Central memory CD8-positive, alpha-beta T cell (primary cell): Measurements from ENCODE around the gene NNT.

Experiments
- ATAC-seq: fragments of 150-1000 bp; cut with Tn5 transposase; replicated peaks from 2 replicates; pipeline ENCODE4 v1.10.0; 2022; ENCODE audit warnings: mild to moderate bottlenecking, moderate FRiP score, moderate number of reproducible peaks; ENCODE audit not compliant: poor library complexity, severe bottlenecking; ENCODE audit errors: extremely low read depth
- DNase-seq, 2 donors: peaks; one replicate each; pipeline ENCODE4 v3.0.0; 2021; ENCODE audit warnings: low spot score in 2 of 2
- H3K27ac Mint-ChIP-seq: one replicate; pipeline ENCODE4 v1.8.0; 2022; ENCODE audit warnings: low read depth, mild to moderate bottlenecking, moderate library complexity, mixed read lengths
- H3K27me3 Mint-ChIP-seq: one replicate; pipeline ENCODE4 v1.8.0; 2022; ENCODE audit warnings: mixed read lengths
- H3K36me3 Mint-ChIP-seq: one replicate; pipeline ENCODE4 v1.8.0; 2022; ENCODE audit warnings: mild to moderate bottlenecking, moderate library complexity, mixed read lengths; ENCODE audit not compliant: insufficient read depth
- H3K4me1 Mint-ChIP-seq: one replicate; pipeline ENCODE4 v1.8.0; 2022; ENCODE audit warnings: mixed read lengths
- H3K4me3 Mint-ChIP-seq: one replicate; pipeline ENCODE4 v1.8.0; 2022; ENCODE audit warnings: mild to moderate bottlenecking, moderate library complexity, mixed read lengths
- H3K9me3 Mint-ChIP-seq: one replicate; pipeline ENCODE4 v1.8.0; 2022; ENCODE audit warnings: mixed read lengths

Gene NNT

GRCh38 chr5:43619380-43619779 is 16.4 kb downstream of the NNT start:
- ATAC-seq (no peak), DNase-seq (no peak)
- Mint-ChIP-seq H3K27me3 (no peaks in the 10 kb centered on the region), H3K4me3 (no peak overlapping the region), H3K36me3 (peaks cover 24% of the 10 kb centered on the region), H3K27ac (no peak overlapping the region), H3K4me1 (peaks cover 26% of the 10 kb centered on the region), H3K9me3 (no peaks in the 10 kb centered on the region)

- Mint-ChIP-seq H3K27ac (no peak overlapping the region), H3K9me3 (no peaks in the 10 kb centered on the region), H3K27me3 (no peaks in the 10 kb centered on the region), H3K4me3 (no peak overlapping the region), H3K36me3 (peaks cover 24% of the 10 kb centered on the region), H3K4me1 (peaks cover 29% of the 10 kb centered on the region)
- DNase-seq: no peak
- ATAC-seq: no peak
Observed at GRCh38 chr5:43619911-43620310, 16.9 kb downstream of the NNT start.

- Mint-ChIP-seq H3K27me3 (no peaks in the 10 kb centered on the region), H3K9me3 (no peaks in the 10 kb centered on the region), H3K4me1 (peaks cover 29% of the 10 kb centered on the region), H3K4me3 (no peak overlapping the region), H3K36me3 (peaks cover 23% of the 10 kb centered on the region), H3K27ac (no peak overlapping the region)
- DNase-seq (no peak), ATAC-seq (no peak)
Observed at GRCh38 chr5:43620944-43621505, 18.0 kb downstream of the NNT start.

GRCh38 chr5:43622074-43622473 is 19.1 kb downstream of the NNT start:
- Mint-ChIP-seq H3K9me3 (no peaks in the 10 kb centered on the region), H3K27ac (no peak overlapping the region), H3K4me1 (peaks cover 29% of the 10 kb centered on the region), H3K4me3 (no peak overlapping the region), H3K27me3 (no peaks in the 10 kb centered on the region), H3K36me3 (peaks cover 22% of the 10 kb centered on the region)
- ATAC-seq (no peak), DNase-seq (no peak)

GRCh38 chr5:43623048-43623680 is 20.2 kb downstream of the NNT start:
- peaks cover 29% of the 10 kb centered on the region for H3K4me1 Mint-ChIP-seq
- H3K27ac Mint-ChIP-seq: peak overlapping the region; percentile 33
- no peaks in the 10 kb centered on the region for H3K9me3 Mint-ChIP-seq
- no peaks in the 10 kb centered on the region for H3K27me3 Mint-ChIP-seq
- no peak overlapping the region for H3K4me3 Mint-ChIP-seq
- H3K36me3 Mint-ChIP-seq: peaks cover 24% of the 10 kb centered on the region
- DNase-seq (no peak), ATAC-seq (no peak)

- no peak for ATAC-seq
- peaks cover 36% of the 10 kb centered on the region for H3K4me1 Mint-ChIP-seq
- H3K4me3 Mint-ChIP-seq: no peak overlapping the region
- no peaks in the 10 kb centered on the region for H3K9me3 Mint-ChIP-seq
- no peak for DNase-seq
- peaks cover 21% of the 10 kb centered on the region for H3K36me3 Mint-ChIP-seq
- H3K27ac Mint-ChIP-seq: no peak overlapping the region
- no peaks in the 10 kb centered on the region for H3K27me3 Mint-ChIP-seq
Observed at GRCh38 chr5:43627028-43627427, 24.0 kb downstream of the NNT start.

- Mint-ChIP-seq H3K4me1 (peaks cover 34% of the 10 kb centered on the region), H3K4me3 (no peak overlapping the region), H3K36me3 (peaks cover 27% of the 10 kb centered on the region), H3K27ac (no peak overlapping the region), H3K27me3 (no peaks in the 10 kb centered on the region), H3K9me3 (no peaks in the 10 kb centered on the region)
- ATAC-seq (peak; percentile 77), DNase-seq (peak in 1 of 2 donors; percentile 13)
Observed at GRCh38 chr5:43631182-43631910, 28.4 kb downstream of the NNT start.

- Mint-ChIP-seq H3K4me1 (peaks cover 36% of the 10 kb centered on the region), H3K9me3 (no peaks in the 10 kb centered on the region), H3K27me3 (no peaks in the 10 kb centered on the region), H3K4me3 (no peak overlapping the region), H3K27ac (no peak overlapping the region), H3K36me3 (peaks cover 19% of the 10 kb centered on the region)
- ATAC-seq (no peak), DNase-seq (no peak)
Observed at GRCh38 chr5:43634621-43635020, 31.6 kb downstream of the NNT start.

- DNase-seq: no peak
- Mint-ChIP-seq H3K36me3 (peaks cover 18% of the 10 kb centered on the region), H3K4me3 (no peak overlapping the region), H3K27me3 (no peaks in the 10 kb centered on the region), H3K9me3 (no peaks in the 10 kb centered on the region), H3K27ac (no peak overlapping the region), H3K4me1 (peaks cover 42% of the 10 kb centered on the region)
- ATAC-seq: no peak
Observed at GRCh38 chr5:43635374-43635773, 32.4 kb downstream of the NNT start.

- no peak for DNase-seq
- Mint-ChIP-seq H3K9me3 (no peaks in the 10 kb centered on the region), H3K4me3 (no peak overlapping the region), H3K27ac (no peak overlapping the region), H3K36me3 (peaks cover 17% of the 10 kb centered on the region), H3K27me3 (no peaks in the 10 kb centered on the region), H3K4me1 (peaks cover 36% of the 10 kb centered on the region)
- no peak for ATAC-seq
Observed at GRCh38 chr5:43636076-43636475, 33.1 kb downstream of the NNT start.

GRCh38 chr5:43637416-43637815 is 34.4 kb downstream of the NNT start:
- Mint-ChIP-seq H3K4me3 (no peak overlapping the region), H3K36me3 (peaks cover 12% of the 10 kb centered on the region), H3K9me3 (no peaks in the 10 kb centered on the region), H3K27me3 (no peaks in the 10 kb centered on the region), H3K27ac (no peak overlapping the region), H3K4me1 (peaks cover 41% of the 10 kb centered on the region)
- DNase-seq (no peak), ATAC-seq (no peak)

- Mint-ChIP-seq H3K27me3 (no peaks in the 10 kb centered on the region), H3K4me1 (peaks cover 42% of the 10 kb centered on the region), H3K36me3 (peaks cover 10% of the 10 kb centered on the region), H3K27ac (no peak overlapping the region), H3K4me3 (no peak overlapping the region), H3K9me3 (no peaks in the 10 kb centered on the region)
- ATAC-seq (no peak), DNase-seq (no peak)
Observed at GRCh38 chr5:43638107-43638506, 35.1 kb downstream of the NNT start.

GRCh38 chr5:43638546-43638945 is 35.6 kb downstream of the NNT start:
- H3K36me3 Mint-ChIP-seq: peaks cover 8% of the 10 kb centered on the region
- H3K4me3 Mint-ChIP-seq: no peak overlapping the region
- H3K27ac Mint-ChIP-seq: no peak overlapping the region
- ATAC-seq (no peak), DNase-seq (no peak)
- no peaks in the 10 kb centered on the region for H3K9me3 Mint-ChIP-seq
- H3K27me3 Mint-ChIP-seq: no peaks in the 10 kb centered on the region
- H3K4me1 Mint-ChIP-seq: peaks cover 37% of the 10 kb centered on the region
